GM23338 (cell line): ENCODE data around the gene RPE. TPM values are rescaled to one million over a fixed set of nuclear protein-coding genes. Genes with fewer than 3 reads are reported as not detected.

ENCODE experiments used
- ATAC-seq: fragments of 200-7000 bp; cut with Tn5 transposase; 3 replicates; pipeline ENCODE4 v1.9.1; 2020
- DNase-seq: peaks from one replicate; pipeline ENCODE4 v3.0.0-alpha.2; 2015; ENCODE audit warnings: low spot score
- H2AFZ ChIP-seq: fragments of 200-600 bp; sonication (generic); 2 replicates; pipeline ENCODE4 v1.8.0; 2016; ENCODE audit warnings: antibody characterized with exemption, mild to moderate bottlenecking, moderate library complexity
- H3F3A ChIP-seq: fragments of 200-600 bp; sonication (generic); replicated peaks from 2 replicates; pipeline ENCODE4 v1.8.0; 2017; ENCODE audit warnings: antibody characterized with exemption, mixed run types, low read depth
- H3K27ac ChIP-seq: fragments of 200-600 bp; sonication (generic); 2 replicates; pipeline ENCODE4 v1.6.1; 2016; ENCODE audit warnings: low read depth
- H3K27me3 ChIP-seq: fragments of 200-600 bp; sonication (generic); 2 replicates; pipeline ENCODE4 v1.8.0; 2016; ENCODE audit warnings: mild to moderate bottlenecking, mixed run types, moderate library complexity; ENCODE audit not compliant: insufficient read depth
- H3K36me3 ChIP-seq: fragments of 200-600 bp; sonication (generic); 2 replicates; pipeline ENCODE4 v1.8.0; 2016; ENCODE audit warnings: mild to moderate bottlenecking; ENCODE audit not compliant: insufficient read depth
- H3K4me1 ChIP-seq: fragments of 200-600 bp; sonication (generic); 2 replicates; pipeline ENCODE4 v1.8.0; 2016; ENCODE audit warnings: mild to moderate bottlenecking, moderate library complexity; ENCODE audit not compliant: insufficient read depth
- H3K4me2 ChIP-seq: fragments of 200-600 bp; sonication (generic); 2 replicates; pipeline ENCODE4 v1.7.1; 2017; ENCODE audit warnings: mixed run types
- H3K4me3 ChIP-seq: fragments of 200-600 bp; sonication (generic); 2 replicates; pipeline ENCODE4 v1.6.1; 2016; ENCODE audit warnings: mixed run types
- H3K79me2 ChIP-seq: fragments of 200-600 bp; sonication (generic); replicated peaks from 2 replicates; pipeline ENCODE4 v1.8.0; 2017; ENCODE audit warnings: mild to moderate bottlenecking; ENCODE audit not compliant: insufficient read depth
- H3K9me2 ChIP-seq: fragments of 200-600 bp; sonication (generic); 2 replicates; pipeline ENCODE4 v1.8.0; 2017; ENCODE audit not compliant: insufficient read depth
- H4K20me1 ChIP-seq: fragments of 200-600 bp; sonication (generic); replicated peaks from 2 replicates; pipeline ENCODE4 v1.8.0; 2017; ENCODE audit warnings: mild to moderate bottlenecking; ENCODE audit not compliant: insufficient read depth
- H3K27ac Mint-ChIP-seq: 2 replicates; pipeline ENCODE4 v1.8.0; 2020; ENCODE audit warnings: inconsistent platforms, mild to moderate bottlenecking, moderate library complexity, mixed read lengths
- H3K27me3 Mint-ChIP-seq: 3 replicates; pipeline ENCODE4 v1.8.0; 2022; ENCODE audit warnings: low read depth, mild to moderate bottlenecking, moderate library complexity, mixed read lengths, inconsistent platforms; ENCODE audit not compliant: insufficient read depth, poor library complexity
- H3K36me3 Mint-ChIP-seq: 3 replicates; pipeline ENCODE4 v1.8.0; 2021; ENCODE audit warnings: low read depth, mild to moderate bottlenecking, inconsistent platforms, moderate library complexity, mixed read lengths
- H3K4me1 Mint-ChIP-seq: 3 replicates; pipeline ENCODE4 v1.8.0; 2020; ENCODE audit warnings: mild to moderate bottlenecking, inconsistent platforms, mixed read lengths
- H3K4me3 Mint-ChIP-seq: 3 replicates; pipeline ENCODE4 v1.8.0; 2021; ENCODE audit warnings: moderate library complexity, mild to moderate bottlenecking, inconsistent platforms, mixed read lengths
- H3K9me3 Mint-ChIP-seq: 3 replicates; pipeline ENCODE4 v1.8.0; 2020; ENCODE audit warnings: moderate library complexity, mild to moderate bottlenecking, inconsistent platforms, mixed read lengths
- CREB1 ChIP-seq: fragments of 250-450 bp; sonication (Bioruptor Pico); IDR thresholded peaks from 2 replicates; pipeline ENCODE4 v1.5.0; 2020; ENCODE audit warnings: low read depth, mild to moderate bottlenecking, moderate library complexity
- EZH2 ChIP-seq: fragments of 200-600 bp; sonication (generic); IDR thresholded peaks from one replicate; pipeline ENCODE4 v1.8.0; 2017; ENCODE audit warnings: antibody characterized with exemption, mild to moderate bottlenecking, low read depth; ENCODE audit not compliant: unreplicated experiment
- EZH2phosphoT487 ChIP-seq: fragments of 200-600 bp; sonication (generic); IDR thresholded peaks from one replicate; pipeline ENCODE4 v1.8.1; 2018; ENCODE audit warnings: antibody characterized with exemption; ENCODE audit not compliant: unreplicated experiment
- JUNB ChIP-seq: IDR thresholded peaks from one replicate; pipeline ENCODE4 v1.6.1; 2016; ENCODE audit warnings: antibody characterized with exemption; ENCODE audit not compliant: unreplicated experiment
- NANOG ChIP-seq: IDR thresholded peaks from 2 replicates; pipeline ENCODE4 v1.6.1; 2016; ENCODE audit warnings: antibody characterized with exemption, borderline replicate concordance
- POLR2AphosphoS5 ChIP-seq: IDR thresholded peaks from 2 replicates; pipeline ENCODE4 v1.6.1; 2016; ENCODE audit warnings: antibody characterized with exemption, low read depth
- STAT1 ChIP-seq: IDR thresholded peaks from one replicate; pipeline ENCODE4 v1.6.1; 2016; ENCODE audit warnings: antibody characterized with exemption; ENCODE audit not compliant: unreplicated experiment
- ZNF114 ChIP-seq: fragments of 250-450 bp; sonication (Bioruptor Pico); IDR thresholded peaks from 2 replicates; pipeline ENCODE4 v1.5.0; 2020; ENCODE audit warnings: mild to moderate bottlenecking, moderate library complexity
- ZNF331 ChIP-seq: fragments of 250-450 bp; sonication (Bioruptor Pico); IDR thresholded peaks from 2 replicates; pipeline ENCODE4 v1.5.0; 2020; ENCODE audit warnings: low read depth, mild to moderate bottlenecking, moderate library complexity
- ZNF462 ChIP-seq: fragments of 250-450 bp; sonication (Bioruptor Pico); IDR thresholded peaks from 2 replicates; pipeline ENCODE4 v1.5.0; 2020; ENCODE audit warnings: mild to moderate bottlenecking, moderate library complexity
- polyA plus RNA-seq: library from polyadenylated mRNA; unstranded; fragments of >200 nt; fragmentation: Nextera tagmentation; extraction: Ambion mirVana; gene quantifications from 2 replicates; pipeline ENCODE4 v1.2.1, GENCODE V29; 2016
- total RNA-seq: library from RNA; depleted of rRNA; stranded (reverse); fragments of >200 nt; shearing (Covaris generic); gene quantifications from 2 replicates; pipeline ENCODE4 v1.2.3, GENCODE V29; 2014
- TF ChIP-seq, protein P1 (sequence below): IDR thresholded peaks from one replicate; pipeline ENCODE4 v1.6.1; 2018; ENCODE audit warnings: antibody characterized with exemption; ENCODE audit not compliant: unreplicated experiment
- TF ChIP-seq, protein P2 (sequence below), 2 experiments: fragments of 200-600 bp in 1 of 2; sonication (generic) in 1 of 2; conservative IDR thresholded peaks; 2 replicates each; pipeline versions ENCODE4 v1.5.1 to v1.6.1; 2016 to 2017; ENCODE audit warnings: antibody characterized with exemption in 2 of 2, low read depth in 2 of 2, mild to moderate bottlenecking in 2 of 2, moderate library complexity in 1 of 2
- TF ChIP-seq, protein P3 (sequence below): IDR thresholded peaks from 2 replicates; pipeline ENCODE4 v1.6.1; 2016; ENCODE audit warnings: antibody characterized with exemption

RPE gene
- total and polyA plus RNA-seq, 2 experiments from 2014 or later: 43.1 to 79.1 TPM

DNA sequence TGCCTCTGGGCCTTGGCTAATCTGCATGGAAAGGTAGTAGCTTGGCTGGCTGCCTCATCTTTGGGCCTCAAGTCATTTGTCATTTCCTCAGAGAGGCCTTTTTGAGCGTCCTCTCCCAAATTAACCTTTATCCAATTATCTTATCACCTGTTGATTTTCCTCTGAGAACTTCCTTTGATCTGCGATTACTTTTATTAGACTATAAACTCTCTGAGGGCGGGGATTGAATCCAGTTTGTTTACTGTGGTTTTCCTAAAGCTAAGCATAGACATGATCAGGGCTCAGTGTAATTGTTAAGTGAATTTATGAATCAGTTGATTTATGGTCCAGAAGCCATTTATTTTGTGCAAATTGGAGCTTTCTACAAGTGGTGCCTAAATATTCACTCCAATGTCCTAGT is 7.5 kb downstream of the RPE start:
- peaks cover 54% of the 10 kb centered on the region for H4K20me1 ChIP-seq
- no peak for TF ChIP-seq EZH2phosphoT487
- TF ChIP-seq ZNF331: no peak
- no peak for TF ChIP-seq POLR2AphosphoS5
- no peak for TF ChIP-seq ZNF114 (CRISPR knock-in tag)
- TF ChIP-seq CREB1 (CRISPR knock-in tag): no peak
- TF ChIP-seq STAT1: no peak
- no peak for TF ChIP-seq ZNF462
- no peak for TF ChIP-seq NANOG
- TF ChIP-seq EZH2: no peak
- TF ChIP-seq, protein P1, sequence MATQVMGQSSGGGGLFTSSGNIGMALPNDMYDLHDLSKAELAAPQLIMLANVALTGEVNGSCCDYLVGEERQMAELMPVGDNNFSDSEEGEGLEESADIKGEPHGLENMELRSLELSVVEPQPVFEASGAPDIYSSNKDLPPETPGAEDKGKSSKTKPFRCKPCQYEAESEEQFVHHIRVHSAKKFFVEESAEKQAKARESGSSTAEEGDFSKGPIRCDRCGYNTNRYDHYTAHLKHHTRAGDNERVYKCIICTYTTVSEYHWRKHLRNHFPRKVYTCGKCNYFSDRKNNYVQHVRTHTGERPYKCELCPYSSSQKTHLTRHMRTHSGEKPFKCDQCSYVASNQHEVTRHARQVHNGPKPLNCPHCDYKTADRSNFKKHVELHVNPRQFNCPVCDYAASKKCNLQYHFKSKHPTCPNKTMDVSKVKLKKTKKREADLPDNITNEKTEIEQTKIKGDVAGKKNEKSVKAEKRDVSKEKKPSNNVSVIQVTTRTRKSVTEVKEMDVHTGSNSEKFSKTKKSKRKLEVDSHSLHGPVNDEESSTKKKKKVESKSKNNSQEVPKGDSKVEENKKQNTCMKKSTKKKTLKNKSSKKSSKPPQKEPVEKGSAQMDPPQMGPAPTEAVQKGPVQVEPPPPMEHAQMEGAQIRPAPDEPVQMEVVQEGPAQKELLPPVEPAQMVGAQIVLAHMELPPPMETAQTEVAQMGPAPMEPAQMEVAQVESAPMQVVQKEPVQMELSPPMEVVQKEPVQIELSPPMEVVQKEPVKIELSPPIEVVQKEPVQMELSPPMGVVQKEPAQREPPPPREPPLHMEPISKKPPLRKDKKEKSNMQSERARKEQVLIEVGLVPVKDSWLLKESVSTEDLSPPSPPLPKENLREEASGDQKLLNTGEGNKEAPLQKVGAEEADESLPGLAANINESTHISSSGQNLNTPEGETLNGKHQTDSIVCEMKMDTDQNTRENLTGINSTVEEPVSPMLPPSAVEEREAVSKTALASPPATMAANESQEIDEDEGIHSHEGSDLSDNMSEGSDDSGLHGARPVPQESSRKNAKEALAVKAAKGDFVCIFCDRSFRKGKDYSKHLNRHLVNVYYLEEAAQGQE: no peak
- TF ChIP-seq, protein P2, sequence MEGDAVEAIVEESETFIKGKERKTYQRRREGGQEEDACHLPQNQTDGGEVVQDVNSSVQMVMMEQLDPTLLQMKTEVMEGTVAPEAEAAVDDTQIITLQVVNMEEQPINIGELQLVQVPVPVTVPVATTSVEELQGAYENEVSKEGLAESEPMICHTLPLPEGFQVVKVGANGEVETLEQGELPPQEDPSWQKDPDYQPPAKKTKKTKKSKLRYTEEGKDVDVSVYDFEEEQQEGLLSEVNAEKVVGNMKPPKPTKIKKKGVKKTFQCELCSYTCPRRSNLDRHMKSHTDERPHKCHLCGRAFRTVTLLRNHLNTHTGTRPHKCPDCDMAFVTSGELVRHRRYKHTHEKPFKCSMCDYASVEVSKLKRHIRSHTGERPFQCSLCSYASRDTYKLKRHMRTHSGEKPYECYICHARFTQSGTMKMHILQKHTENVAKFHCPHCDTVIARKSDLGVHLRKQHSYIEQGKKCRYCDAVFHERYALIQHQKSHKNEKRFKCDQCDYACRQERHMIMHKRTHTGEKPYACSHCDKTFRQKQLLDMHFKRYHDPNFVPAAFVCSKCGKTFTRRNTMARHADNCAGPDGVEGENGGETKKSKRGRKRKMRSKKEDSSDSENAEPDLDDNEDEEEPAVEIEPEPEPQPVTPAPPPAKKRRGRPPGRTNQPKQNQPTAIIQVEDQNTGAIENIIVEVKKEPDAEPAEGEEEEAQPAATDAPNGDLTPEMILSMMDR (conservative IDR thresholded peaks at IDR 0.05; ENCODE audit: low read depth in 2 of 2): no peak
- TF ChIP-seq, protein P3, sequence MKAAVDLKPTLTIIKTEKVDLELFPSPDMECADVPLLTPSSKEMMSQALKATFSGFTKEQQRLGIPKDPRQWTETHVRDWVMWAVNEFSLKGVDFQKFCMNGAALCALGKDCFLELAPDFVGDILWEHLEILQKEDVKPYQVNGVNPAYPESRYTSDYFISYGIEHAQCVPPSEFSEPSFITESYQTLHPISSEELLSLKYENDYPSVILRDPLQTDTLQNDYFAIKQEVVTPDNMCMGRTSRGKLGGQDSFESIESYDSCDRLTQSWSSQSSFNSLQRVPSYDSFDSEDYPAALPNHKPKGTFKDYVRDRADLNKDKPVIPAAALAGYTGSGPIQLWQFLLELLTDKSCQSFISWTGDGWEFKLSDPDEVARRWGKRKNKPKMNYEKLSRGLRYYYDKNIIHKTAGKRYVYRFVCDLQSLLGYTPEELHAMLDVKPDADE: no peak
- no peak for TF ChIP-seq JUNB
- Mint-ChIP-seq H3K4me1 (peaks cover 4% of the 10 kb centered on the region; the same call in 2 of the 3 replicates), H3K27me3 (no peaks in the 10 kb centered on the region), H3K36me3 (peaks cover 45% of the 10 kb centered on the region), H3K4me3 (no peak overlapping the region), H3K27ac (no peak overlapping the region), H3K9me3 (no peaks in the 10 kb centered on the region)
- no peak overlapping the region for H3K27ac ChIP-seq
- H3K4me2 ChIP-seq: no peak overlapping the region
- no peaks in the 10 kb centered on the region for H3K4me1 ChIP-seq
- no peaks in the 10 kb centered on the region for H3F3A ChIP-seq
- DNase-seq (no peak), ATAC-seq (no peak)
- no peaks in the 10 kb centered on the region for H3K27me3 ChIP-seq
- H3K79me2 ChIP-seq: peaks cover 100% of the 10 kb centered on the region
- H3K9me2 ChIP-seq: no peaks in the 10 kb centered on the region
- H2AFZ ChIP-seq: no peak overlapping the region
- no peaks in the 10 kb centered on the region; the same call in 1 of the 2 replicates for H3K36me3 ChIP-seq
- no peak overlapping the region for H3K4me3 ChIP-seq
